ENCODE measurements around the gene DGLUCY. TPM values are rescaled to one million over a fixed set of nuclear protein-coding genes. Genes with fewer than 3 reads are reported as not detected.

The DGLUCY gene
- total RNA-seq, 1 experiment from 2014 or later, result 26.7 TPM

DNA sequence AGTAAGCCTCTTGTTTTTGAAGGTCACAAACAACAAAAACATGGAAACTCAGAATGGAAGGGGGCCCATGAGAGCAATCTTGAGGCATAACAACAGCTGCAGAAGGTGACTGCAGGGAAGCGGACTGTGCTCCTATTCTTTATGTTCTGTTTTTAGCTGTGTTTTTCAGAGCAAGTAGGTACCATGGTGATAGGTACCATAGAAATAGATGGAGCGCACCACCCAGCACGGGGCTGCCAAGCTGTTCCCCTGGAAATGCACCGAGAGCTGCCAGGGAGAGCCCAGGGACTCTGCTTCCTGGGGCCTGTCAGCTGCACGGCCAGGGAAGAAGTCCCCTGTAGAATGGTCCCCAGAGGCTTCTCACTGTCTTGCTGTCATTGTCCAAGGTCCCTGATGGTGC lies 32.8 kb downstream of the DGLUCY start:
- TF ChIP-seq EZH2 (IDR thresholded peaks at IDR 0.05; ENCODE audit: borderline replicate concordance, low read depth, low read length, poor library complexity, severe bottlenecking), result no peak
- TF ChIP-seq, protein P1, sequence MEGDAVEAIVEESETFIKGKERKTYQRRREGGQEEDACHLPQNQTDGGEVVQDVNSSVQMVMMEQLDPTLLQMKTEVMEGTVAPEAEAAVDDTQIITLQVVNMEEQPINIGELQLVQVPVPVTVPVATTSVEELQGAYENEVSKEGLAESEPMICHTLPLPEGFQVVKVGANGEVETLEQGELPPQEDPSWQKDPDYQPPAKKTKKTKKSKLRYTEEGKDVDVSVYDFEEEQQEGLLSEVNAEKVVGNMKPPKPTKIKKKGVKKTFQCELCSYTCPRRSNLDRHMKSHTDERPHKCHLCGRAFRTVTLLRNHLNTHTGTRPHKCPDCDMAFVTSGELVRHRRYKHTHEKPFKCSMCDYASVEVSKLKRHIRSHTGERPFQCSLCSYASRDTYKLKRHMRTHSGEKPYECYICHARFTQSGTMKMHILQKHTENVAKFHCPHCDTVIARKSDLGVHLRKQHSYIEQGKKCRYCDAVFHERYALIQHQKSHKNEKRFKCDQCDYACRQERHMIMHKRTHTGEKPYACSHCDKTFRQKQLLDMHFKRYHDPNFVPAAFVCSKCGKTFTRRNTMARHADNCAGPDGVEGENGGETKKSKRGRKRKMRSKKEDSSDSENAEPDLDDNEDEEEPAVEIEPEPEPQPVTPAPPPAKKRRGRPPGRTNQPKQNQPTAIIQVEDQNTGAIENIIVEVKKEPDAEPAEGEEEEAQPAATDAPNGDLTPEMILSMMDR (conservative IDR thresholded peaks at IDR 0.05; ENCODE audit: low read depth, low read length), result no peak
- Histone ChIP-seq H3K27me3 (replicated peaks; ENCODE audit: insufficient read depth, low read depth, low read length, poor library complexity) (no peaks in the 10 kb centered on the region), H3K4me1 (ENCODE audit: insufficient read depth, low read length, poor library complexity, severe bottlenecking) (peaks cover 71% of the 10 kb centered on the region), H3K9me3 (ENCODE audit: low read depth, low read length, poor library complexity, severe bottlenecking) (no peaks in the 10 kb centered on the region), H3K27ac (ENCODE audit: low read depth, low read length, poor library complexity, severe bottlenecking) (no peak overlapping the region), H3K4me3 (ENCODE audit: low read depth, low read length, poor library complexity, severe bottlenecking) (no peak overlapping the region), H3K36me3 (ENCODE audit: insufficient read depth, low read length, poor library complexity, severe bottlenecking) (no peaks in the 10 kb centered on the region)
- intact Hi-C loops (cut with micrococcal nuclease; ENCODE audit: unreplicated experiment), result no loop called here
- DNase-seq (ENCODE audit: low spot score), result no peak
- ChIA-PET CTCF (no interaction called here), POLR2A (ENCODE audit: low non-redundant PET) (no interaction called here)
- BruUV-seq (replicated peaks), result no TSS peak

DNA sequence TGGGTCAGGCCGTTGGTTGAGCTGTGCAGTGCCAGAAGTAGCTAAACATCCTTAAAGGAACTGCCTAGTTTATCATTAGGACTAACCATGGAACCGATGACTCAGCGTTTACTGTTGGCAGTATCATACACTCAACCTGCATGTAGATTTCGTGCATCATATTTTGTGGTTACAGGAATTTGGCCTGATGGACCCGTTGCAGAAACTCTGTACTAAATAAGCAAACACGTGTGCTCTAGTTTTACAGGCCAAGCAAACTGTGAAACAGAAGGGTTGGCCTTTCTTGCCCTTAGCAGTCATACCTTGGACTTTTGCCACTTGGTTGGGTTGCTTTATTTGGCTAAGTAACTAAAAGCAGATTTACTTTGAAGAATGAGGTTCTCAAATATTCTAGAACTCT lies 35.6 kb downstream of the DGLUCY start:
- TF ChIP-seq, protein P1 (conservative IDR thresholded peaks at IDR 0.05; ENCODE audit: low read depth, low read length), result no peak
- no peak for TF ChIP-seq EZH2 (IDR thresholded peaks at IDR 0.05; ENCODE audit: borderline replicate concordance, low read depth, low read length, poor library complexity, severe bottlenecking)
- POLR2A ChIA-PET (ENCODE audit: low non-redundant PET), result no interaction called here
- intact Hi-C loops (cut with micrococcal nuclease; ENCODE audit: unreplicated experiment), result no loop called here
- peak; percentile 42 for DNase-seq (ENCODE audit: low spot score)
- H3K9me3 ChIP-seq (ENCODE audit: low read depth, low read length, poor library complexity, severe bottlenecking), result no peaks in the 10 kb centered on the region
- H3K36me3 ChIP-seq (ENCODE audit: insufficient read depth, low read length, poor library complexity, severe bottlenecking), result no peaks in the 10 kb centered on the region
- CTCF ChIA-PET, result no interaction called here
- H3K27ac ChIP-seq (ENCODE audit: low read depth, low read length, poor library complexity, severe bottlenecking), result no peak overlapping the region
- no peaks in the 10 kb centered on the region for H3K27me3 ChIP-seq (replicated peaks; ENCODE audit: insufficient read depth, low read depth, low read length, poor library complexity)
- H3K4me3 ChIP-seq (ENCODE audit: low read depth, low read length, poor library complexity, severe bottlenecking), result no peak overlapping the region
- peaks cover 49% of the 10 kb centered on the region for H3K4me1 ChIP-seq (ENCODE audit: insufficient read depth, low read length, poor library complexity, severe bottlenecking)
- no TSS peak for BruUV-seq (replicated peaks)

DNA sequence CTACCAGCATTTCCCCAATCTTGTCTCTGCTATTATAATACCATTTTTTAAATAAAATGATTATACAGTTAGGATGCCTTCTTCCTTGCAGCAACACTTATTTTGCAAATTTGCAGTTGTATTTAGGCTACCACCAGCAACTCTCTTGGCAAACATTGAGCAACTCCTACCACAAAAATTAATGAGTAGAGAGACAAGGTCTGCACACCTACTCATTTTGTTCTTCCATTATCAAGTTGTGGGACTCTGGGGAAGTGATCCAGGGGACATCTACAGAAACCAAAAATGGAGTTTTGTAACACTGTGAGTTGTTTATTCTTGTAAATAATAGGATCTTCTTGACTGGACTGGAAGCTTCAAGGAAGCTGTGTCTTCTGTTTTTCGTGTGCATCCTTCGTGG lies 38.6 kb downstream of the DGLUCY start:
- H3K27ac ChIP-seq (ENCODE audit: low read depth, low read length, poor library complexity, severe bottlenecking), result no peak overlapping the region
- TF ChIP-seq EZH2 (IDR thresholded peaks at IDR 0.05; ENCODE audit: borderline replicate concordance, low read depth, low read length, poor library complexity, severe bottlenecking), result no peak
- TF ChIP-seq, protein P1 (conservative IDR thresholded peaks at IDR 0.05; ENCODE audit: low read depth, low read length), result no peak
- CTCF ChIA-PET, result no interaction called here
- H3K27me3 ChIP-seq (replicated peaks; ENCODE audit: insufficient read depth, low read depth, low read length, poor library complexity), result no peaks in the 10 kb centered on the region
- no peak overlapping the region for H3K4me3 ChIP-seq (ENCODE audit: low read depth, low read length, poor library complexity, severe bottlenecking)
- H3K4me1 ChIP-seq (ENCODE audit: insufficient read depth, low read length, poor library complexity, severe bottlenecking), result peaks cover 35% of the 10 kb centered on the region
- no peaks in the 10 kb centered on the region for H3K36me3 ChIP-seq (ENCODE audit: insufficient read depth, low read length, poor library complexity, severe bottlenecking)
- H3K9me3 ChIP-seq (ENCODE audit: low read depth, low read length, poor library complexity, severe bottlenecking), result no peaks in the 10 kb centered on the region
- POLR2A ChIA-PET (ENCODE audit: low non-redundant PET), result no interaction called here
- no peak for DNase-seq (ENCODE audit: low spot score)
- intact Hi-C loops (cut with micrococcal nuclease; ENCODE audit: unreplicated experiment), result no loop called here
- no TSS peak for BruUV-seq (replicated peaks)
